ENCODE measurements around the gene GRID2.

GRCh38 chr4:93187892-93188291 is 884.1 kb downstream of the GRID2 start:
- TF ChIP-seq CTCF (IDR thresholded peaks at IDR 0.05), result no peak
- no peak for TF ChIP-seq TCF12 (IDR thresholded peaks at IDR 0.05)
- TF ChIP-seq FOXJ3 (CRISPR knock-in tag; IDR thresholded peaks at IDR 0.05), result no peak
- TF ChIP-seq GATA2 (CRISPR knock-in tag; IDR thresholded peaks at IDR 0.05), result no peak
- no peak for TF ChIP-seq RCOR1 (IDR thresholded peaks at IDR 0.05; ENCODE audit: low read length)
- TF ChIP-seq NFIC (IDR thresholded peaks at IDR 0.05; ENCODE audit: borderline replicate concordance), result no peak
- no peak for TF ChIP-seq USF2 (IDR thresholded peaks at IDR 0.05; ENCODE audit: borderline replicate concordance, low read depth, low read length)
- no peak for TF ChIP-seq RAD21 (IDR thresholded peaks at IDR 0.05; ENCODE audit: low read length)
- TF ChIP-seq USF1 (IDR thresholded peaks at IDR 0.05; ENCODE audit: borderline replicate concordance, low read depth), result no peak
- no peak for TF ChIP-seq SMC3 (IDR thresholded peaks at IDR 0.05; ENCODE audit: low read depth, low read length)
- no peak for TF ChIP-seq EP300 (IDR thresholded peaks at IDR 0.05; ENCODE audit: borderline replicate concordance in 1 of 2, low read depth in 1 of 2, low read length in 1 of 2)
- TF ChIP-seq, protein P1, sequence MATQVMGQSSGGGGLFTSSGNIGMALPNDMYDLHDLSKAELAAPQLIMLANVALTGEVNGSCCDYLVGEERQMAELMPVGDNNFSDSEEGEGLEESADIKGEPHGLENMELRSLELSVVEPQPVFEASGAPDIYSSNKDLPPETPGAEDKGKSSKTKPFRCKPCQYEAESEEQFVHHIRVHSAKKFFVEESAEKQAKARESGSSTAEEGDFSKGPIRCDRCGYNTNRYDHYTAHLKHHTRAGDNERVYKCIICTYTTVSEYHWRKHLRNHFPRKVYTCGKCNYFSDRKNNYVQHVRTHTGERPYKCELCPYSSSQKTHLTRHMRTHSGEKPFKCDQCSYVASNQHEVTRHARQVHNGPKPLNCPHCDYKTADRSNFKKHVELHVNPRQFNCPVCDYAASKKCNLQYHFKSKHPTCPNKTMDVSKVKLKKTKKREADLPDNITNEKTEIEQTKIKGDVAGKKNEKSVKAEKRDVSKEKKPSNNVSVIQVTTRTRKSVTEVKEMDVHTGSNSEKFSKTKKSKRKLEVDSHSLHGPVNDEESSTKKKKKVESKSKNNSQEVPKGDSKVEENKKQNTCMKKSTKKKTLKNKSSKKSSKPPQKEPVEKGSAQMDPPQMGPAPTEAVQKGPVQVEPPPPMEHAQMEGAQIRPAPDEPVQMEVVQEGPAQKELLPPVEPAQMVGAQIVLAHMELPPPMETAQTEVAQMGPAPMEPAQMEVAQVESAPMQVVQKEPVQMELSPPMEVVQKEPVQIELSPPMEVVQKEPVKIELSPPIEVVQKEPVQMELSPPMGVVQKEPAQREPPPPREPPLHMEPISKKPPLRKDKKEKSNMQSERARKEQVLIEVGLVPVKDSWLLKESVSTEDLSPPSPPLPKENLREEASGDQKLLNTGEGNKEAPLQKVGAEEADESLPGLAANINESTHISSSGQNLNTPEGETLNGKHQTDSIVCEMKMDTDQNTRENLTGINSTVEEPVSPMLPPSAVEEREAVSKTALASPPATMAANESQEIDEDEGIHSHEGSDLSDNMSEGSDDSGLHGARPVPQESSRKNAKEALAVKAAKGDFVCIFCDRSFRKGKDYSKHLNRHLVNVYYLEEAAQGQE (IDR thresholded peaks at IDR 0.05; ENCODE audit: low read depth, low read length), result no peak
- no peak for TF ChIP-seq ZBTB33 (IDR thresholded peaks at IDR 0.05; ENCODE audit: borderline replicate concordance, low read depth)

All from SK-N-SH (cell line).